Measurements from ENCODE around the gene LOXHD1. TPM values are rescaled to one million over a fixed set of nuclear protein-coding genes. Genes with fewer than 3 reads are reported as not detected.

The LOXHD1 gene
- total RNA-seq, 4 donors from 2014 or later = 0.62 TPM; not detected in 3

DNA sequence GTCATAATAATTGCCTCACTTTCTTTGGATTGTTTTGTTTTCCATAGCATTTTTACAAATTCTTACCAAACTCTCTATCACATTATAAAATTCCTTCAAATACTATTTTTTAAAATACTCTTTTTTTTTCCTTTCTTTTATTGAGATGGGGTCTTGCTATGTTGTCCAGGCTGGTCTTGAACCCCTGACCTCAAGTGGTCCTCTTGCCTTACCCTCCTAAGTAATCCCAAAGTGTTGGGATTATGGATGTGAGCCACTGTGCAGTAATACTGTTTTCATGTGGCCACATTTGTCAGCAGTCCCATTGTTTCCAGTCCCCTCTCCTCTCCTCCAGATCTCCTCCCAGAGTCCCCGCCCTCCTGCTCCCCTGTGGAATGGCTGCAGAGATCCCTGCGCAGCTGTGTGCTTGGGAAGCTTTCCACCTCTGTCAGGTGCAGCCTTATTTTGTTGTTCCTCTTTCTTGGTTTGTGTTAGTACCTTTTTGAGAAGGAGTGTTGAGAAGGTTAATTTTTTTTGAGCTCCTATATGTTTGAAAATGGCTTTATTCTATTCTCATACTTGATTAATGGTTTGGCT lies 227.3 kb downstream of the LOXHD1 start:
- no peaks in the 10 kb centered on the region for H3K9me3 ChIP-seq
- no peak for TF ChIP-seq POLR2A (IDR thresholded peaks at IDR 0.05)
- TF ChIP-seq, protein P1, sequence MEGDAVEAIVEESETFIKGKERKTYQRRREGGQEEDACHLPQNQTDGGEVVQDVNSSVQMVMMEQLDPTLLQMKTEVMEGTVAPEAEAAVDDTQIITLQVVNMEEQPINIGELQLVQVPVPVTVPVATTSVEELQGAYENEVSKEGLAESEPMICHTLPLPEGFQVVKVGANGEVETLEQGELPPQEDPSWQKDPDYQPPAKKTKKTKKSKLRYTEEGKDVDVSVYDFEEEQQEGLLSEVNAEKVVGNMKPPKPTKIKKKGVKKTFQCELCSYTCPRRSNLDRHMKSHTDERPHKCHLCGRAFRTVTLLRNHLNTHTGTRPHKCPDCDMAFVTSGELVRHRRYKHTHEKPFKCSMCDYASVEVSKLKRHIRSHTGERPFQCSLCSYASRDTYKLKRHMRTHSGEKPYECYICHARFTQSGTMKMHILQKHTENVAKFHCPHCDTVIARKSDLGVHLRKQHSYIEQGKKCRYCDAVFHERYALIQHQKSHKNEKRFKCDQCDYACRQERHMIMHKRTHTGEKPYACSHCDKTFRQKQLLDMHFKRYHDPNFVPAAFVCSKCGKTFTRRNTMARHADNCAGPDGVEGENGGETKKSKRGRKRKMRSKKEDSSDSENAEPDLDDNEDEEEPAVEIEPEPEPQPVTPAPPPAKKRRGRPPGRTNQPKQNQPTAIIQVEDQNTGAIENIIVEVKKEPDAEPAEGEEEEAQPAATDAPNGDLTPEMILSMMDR (IDR thresholded peaks at IDR 0.05) = no peak
- no peak for DNase-seq
- H3K27ac ChIP-seq = no peak overlapping the region
- H3K27me3 ChIP-seq = no peaks in the 10 kb centered on the region
- H3K4me1 ChIP-seq = no peaks in the 10 kb centered on the region
- H3K36me3 ChIP-seq = no peaks in the 10 kb centered on the region
- intact Hi-C loops (cut with DNase I; ENCODE audit: low total_unique reads) = no loop called here
- no peak overlapping the region for H3K4me3 ChIP-seq

- Histone ChIP-seq H3K4me1 (no peaks in the 10 kb centered on the region), H3K27me3 (no peaks in the 10 kb centered on the region), H3K36me3 (no peaks in the 10 kb centered on the region), H3K27ac (no peak overlapping the region), H3K9me3 (no peaks in the 10 kb centered on the region), H3K4me3 (no peak overlapping the region)
- TF ChIP-seq, protein P1 (IDR thresholded peaks at IDR 0.05) = no peak
- no peak for TF ChIP-seq POLR2A (IDR thresholded peaks at IDR 0.05)
- intact Hi-C loops (cut with DNase I; ENCODE audit: low total_unique reads) = no loop called here
- no peak for DNase-seq
These were observed 227.9 kb downstream of the LOXHD1 start for GRCh38 chr18:46429130-46429529.

- Histone ChIP-seq H3K27ac (no peak overlapping the region), H3K4me1 (no peaks in the 10 kb centered on the region), H3K9me3 (no peaks in the 10 kb centered on the region), H3K27me3 (no peaks in the 10 kb centered on the region), H3K4me3 (no peak overlapping the region), H3K36me3 (no peaks in the 10 kb centered on the region)
- no peak for DNase-seq
- TF ChIP-seq, protein P1 (IDR thresholded peaks at IDR 0.05) = no peak
- no peak for TF ChIP-seq POLR2A (IDR thresholded peaks at IDR 0.05)
- intact Hi-C loops (cut with DNase I; ENCODE audit: low total_unique reads) = no loop called here
These were observed 228.7 kb downstream of the LOXHD1 start for GRCh38 chr18:46428368-46428767.

DNA sequence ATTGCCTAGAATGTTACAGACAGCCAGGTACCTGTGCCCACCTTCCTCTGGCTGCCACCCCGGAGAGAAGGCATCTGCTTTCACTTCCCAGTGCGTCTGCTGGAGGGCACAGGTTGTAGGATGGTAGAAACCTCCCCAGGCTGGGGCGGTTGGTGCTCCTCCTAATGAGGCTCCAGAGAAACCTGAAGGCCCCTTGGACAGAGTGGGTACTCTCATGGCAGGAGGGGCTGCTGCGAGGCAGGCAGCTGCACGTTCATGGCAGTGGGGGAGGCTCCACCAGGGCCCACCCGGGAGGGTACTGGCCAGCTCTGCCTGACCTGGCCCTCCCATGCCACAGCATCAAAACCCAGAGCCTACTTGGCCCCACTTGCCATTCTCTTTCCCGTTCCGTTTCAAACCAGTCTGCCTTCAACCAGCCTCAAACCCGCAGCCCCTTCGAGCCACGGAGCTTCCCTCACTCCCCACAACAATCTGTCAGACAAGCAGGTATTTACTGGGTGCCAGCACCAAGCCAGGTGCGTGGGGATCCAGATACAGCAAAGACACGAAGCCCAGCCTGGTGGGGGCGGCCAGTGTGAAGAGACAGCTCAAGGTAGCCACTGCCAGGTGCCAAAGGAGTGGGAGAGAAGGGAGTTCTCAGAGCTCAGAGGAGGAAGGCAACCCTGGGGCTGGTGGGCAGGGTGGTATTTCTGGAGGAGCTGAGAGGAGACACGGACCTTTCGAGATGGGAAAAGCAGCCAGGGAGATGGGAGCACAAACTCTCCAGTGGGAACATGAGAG lies 229.6 kb downstream of the LOXHD1 start:
- Histone ChIP-seq H3K36me3 (no peaks in the 10 kb centered on the region), H3K4me3 (no peak overlapping the region), H3K4me1 (no peaks in the 10 kb centered on the region), H3K27ac (no peak overlapping the region), H3K9me3 (no peaks in the 10 kb centered on the region), H3K27me3 (no peaks in the 10 kb centered on the region)
- DNase-seq = no peak
- intact Hi-C loops (cut with DNase I; ENCODE audit: low total_unique reads) = no loop called here
- no peak for TF ChIP-seq POLR2A (IDR thresholded peaks at IDR 0.05)
- TF ChIP-seq, protein P1 (IDR thresholded peaks at IDR 0.05) = no peak

Other genes starting within 250 kb of the LOXHD1 start
- under 1 TPM in 1 of 4 donors, not detected in 3; 0.76 TPM for gene ST8SIA5, start 99.8 kb upstream of the LOXHD1 start, total RNA-seq

Measured in uterus (tissue), 4 donors.